ENCODE data around the gene RHEBL1.
A peak's percentile ranks its signal among the peaks of the same experiment; 100 is the strongest.

RHEBL1 gene

DNA sequence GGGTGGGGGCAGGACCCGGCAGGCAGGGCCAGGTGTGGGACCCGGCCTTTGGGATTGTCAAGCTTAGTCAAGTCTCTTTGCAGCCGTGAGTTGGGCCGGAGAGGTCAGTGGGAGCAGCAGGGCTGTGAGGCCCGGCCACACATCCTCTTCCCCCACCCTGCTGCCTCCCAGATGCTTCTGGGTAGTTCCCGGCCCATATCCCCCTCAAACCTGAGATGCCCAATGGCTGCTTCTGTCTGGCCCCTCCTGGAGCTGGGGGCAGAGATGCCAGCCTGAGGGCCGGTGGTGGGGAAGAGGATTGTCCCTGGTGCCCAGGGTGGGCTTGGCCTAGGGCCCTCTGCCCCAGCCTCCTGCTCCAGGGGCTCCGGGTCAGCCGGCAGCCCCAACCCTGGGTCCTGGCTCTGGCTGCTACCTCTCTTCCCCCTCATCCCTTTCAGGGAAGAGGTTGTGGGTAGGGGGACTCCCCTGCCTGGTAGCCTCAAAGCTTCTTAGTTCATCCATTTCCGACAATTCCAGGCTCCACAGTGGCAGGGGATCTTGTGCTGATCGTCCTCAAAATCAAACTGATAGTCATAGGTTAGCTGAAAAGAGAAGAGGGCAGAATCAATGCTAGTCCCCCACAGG, 48.4 kb downstream of the RHEBL1 start:
- Histone ChIP-seq H3K4me3 (ENCODE audit: low read length in 2 of 2) (no peak overlapping the region), H3K27ac (ENCODE audit: low read depth in 2 of 2, low read length in 2 of 2) (no peak overlapping the region), H3K9ac (ENCODE audit: low read depth in 1 of 2, low read length in 2 of 2) (no peak overlapping the region), H3K9me3 (ENCODE audit: control insufficient read depth in 2 of 2, low read length in 2 of 2) (no peaks in the 10 kb centered on the region), H3K36me3 (ENCODE audit: control insufficient read depth in 2 of 2, insufficient read depth in 2 of 2, low read length in 2 of 2) (peaks cover 42 to 45% of the 10 kb centered on the region in 2 donors), H3K27me3 (ENCODE audit: control insufficient read depth in 2 of 2, insufficient read depth in 2 of 2, low read length in 2 of 2) (no peaks in the 10 kb centered on the region), H3K4me1 (ENCODE audit: control insufficient read depth in 2 of 2, insufficient read depth in 2 of 2, low read length in 2 of 2) (peaks cover 9 to 16% of the 10 kb centered on the region in 2 donors)

GRCh38 chr12:49020441-49020840, 49.3 kb downstream of the RHEBL1 start:
- no peak overlapping the region for H3K9ac ChIP-seq (ENCODE audit: low read depth in 1 of 2, low read length in 2 of 2)
- no peaks in the 10 kb centered on the region for H3K9me3 ChIP-seq (ENCODE audit: control insufficient read depth in 2 of 2, low read length in 2 of 2)
- H3K36me3 ChIP-seq (ENCODE audit: control insufficient read depth in 2 of 2, insufficient read depth in 2 of 2, low read length in 2 of 2), result peaks cover 33 to 38% of the 10 kb centered on the region in 2 donors
- no peak overlapping the region for H3K27ac ChIP-seq (ENCODE audit: low read depth in 2 of 2, low read length in 2 of 2)
- no peaks in the 10 kb centered on the region for H3K27me3 ChIP-seq (ENCODE audit: control insufficient read depth in 2 of 2, insufficient read depth in 2 of 2, low read length in 2 of 2)
- H3K4me1 ChIP-seq (ENCODE audit: control insufficient read depth in 2 of 2, insufficient read depth in 2 of 2, low read length in 2 of 2), result peaks cover 9 to 16% of the 10 kb centered on the region in 2 donors
- H3K4me3 ChIP-seq (ENCODE audit: low read length in 2 of 2), result no peak overlapping the region

- H3K4me1 ChIP-seq (ENCODE audit: control insufficient read depth in 2 of 2, insufficient read depth in 2 of 2, low read length in 2 of 2), result peaks cover 9 to 16% of the 10 kb centered on the region in 2 donors
- H3K9me3 ChIP-seq (ENCODE audit: control insufficient read depth in 2 of 2, low read length in 2 of 2), result no peaks in the 10 kb centered on the region
- H3K36me3 ChIP-seq (ENCODE audit: control insufficient read depth in 2 of 2, insufficient read depth in 2 of 2, low read length in 2 of 2), result peaks cover 25 to 30% of the 10 kb centered on the region in 2 donors
- no peaks in the 10 kb centered on the region for H3K27me3 ChIP-seq (ENCODE audit: control insufficient read depth in 2 of 2, insufficient read depth in 2 of 2, low read length in 2 of 2)
- H3K4me3 ChIP-seq (ENCODE audit: low read length in 2 of 2), result no peak overlapping the region
- H3K9ac ChIP-seq (ENCODE audit: low read depth in 1 of 2, low read length in 2 of 2), result no peak overlapping the region
- peak overlapping the region; percentile 49 to 96 for H3K27ac ChIP-seq (ENCODE audit: low read depth in 2 of 2, low read length in 2 of 2)
These were observed 50.1 kb downstream of the RHEBL1 start for GRCh38 chr12:49019443-49020324.

- H3K4me1 ChIP-seq (ENCODE audit: control insufficient read depth in 2 of 2, insufficient read depth in 2 of 2, low read length in 2 of 2), result peaks cover 9 to 16% of the 10 kb centered on the region in 2 donors
- H3K9me3 ChIP-seq (ENCODE audit: control insufficient read depth in 2 of 2, low read length in 2 of 2), result no peaks in the 10 kb centered on the region
- H3K27ac ChIP-seq (ENCODE audit: low read depth in 2 of 2, low read length in 2 of 2), result peak overlapping the region; percentile 95 to 96
- no peaks in the 10 kb centered on the region for H3K27me3 ChIP-seq (ENCODE audit: control insufficient read depth in 2 of 2, insufficient read depth in 2 of 2, low read length in 2 of 2)
- H3K36me3 ChIP-seq (ENCODE audit: control insufficient read depth in 2 of 2, insufficient read depth in 2 of 2, low read length in 2 of 2), result peaks cover 20 to 24% of the 10 kb centered on the region in 2 donors
- H3K4me3 ChIP-seq (ENCODE audit: low read length in 2 of 2), result peak overlapping the region; percentile 89 to 92
- H3K9ac ChIP-seq (ENCODE audit: low read depth in 1 of 2, low read length in 2 of 2), result peak overlapping the region; percentile 89 to 97
These were observed 50.7 kb downstream of the RHEBL1 start for GRCh38 chr12:49019120-49019430.

DNA sequence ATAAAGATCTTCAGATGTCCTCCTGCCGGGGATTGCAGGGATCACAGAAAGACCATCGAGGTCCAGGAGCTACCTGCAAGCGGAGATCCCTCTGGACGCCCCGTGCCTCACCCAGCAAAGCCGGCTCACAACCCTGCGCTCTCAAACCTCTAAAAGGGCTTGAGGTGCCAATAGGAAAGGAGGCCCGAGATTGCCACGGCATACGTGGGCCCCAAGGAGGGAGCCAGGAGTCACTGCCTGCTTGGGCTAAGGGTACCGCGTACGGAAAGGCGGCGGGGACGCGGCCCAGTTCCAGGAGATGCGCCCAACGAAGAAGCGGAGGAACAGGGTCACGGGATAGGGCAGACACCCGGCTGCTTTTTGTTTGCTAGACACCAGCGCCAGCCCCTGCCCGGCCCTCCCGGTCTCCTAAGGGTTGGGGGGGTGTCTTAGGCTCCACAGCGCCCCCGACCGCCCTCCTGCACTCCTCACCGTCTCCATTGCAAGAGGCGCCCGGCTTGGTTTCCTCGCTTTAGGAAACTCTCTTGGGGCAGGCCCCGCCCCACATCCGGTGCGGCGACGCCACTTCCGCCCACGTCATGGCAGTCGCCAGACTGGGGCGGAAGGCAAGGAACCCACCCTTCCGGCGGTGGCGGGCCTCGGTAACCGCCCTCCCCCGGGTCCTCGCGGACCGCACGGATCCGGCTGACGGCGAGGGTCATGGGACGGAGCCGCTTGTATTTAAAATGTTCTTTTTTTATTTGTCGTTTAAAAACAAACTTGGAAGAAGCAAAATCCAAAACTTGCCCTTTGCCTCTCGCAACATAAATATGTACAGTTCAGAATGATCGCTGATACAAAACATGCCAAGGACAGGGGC, 51.3 kb downstream of the RHEBL1 start, which contains the start of gene PRKAG1:
Gene PRKAG1 (minus strand): TSS at position 516 of the 859 bp plus-strand sequence. CDS start 36 bp downstream, at position 480.
- H3K4me3 ChIP-seq (ENCODE audit: low read length in 2 of 2), result peak within 1 kb of the TSS; percentile 89 to 92
- H3K4me1 ChIP-seq (ENCODE audit: control insufficient read depth in 2 of 2, insufficient read depth in 2 of 2, low read length in 2 of 2), result peaks cover 9 to 16% of the 10 kb centered on the region in 2 donors
- H3K36me3 ChIP-seq (ENCODE audit: control insufficient read depth in 2 of 2, insufficient read depth in 2 of 2, low read length in 2 of 2), result peaks cover 17 to 18% of the 10 kb centered on the region in 2 donors
- H3K27ac ChIP-seq (ENCODE audit: low read depth in 2 of 2, low read length in 2 of 2), result peak within 1 kb of the TSS; percentile 95 to 96
- H3K9me3 ChIP-seq (ENCODE audit: control insufficient read depth in 2 of 2, low read length in 2 of 2), result no peaks in the 10 kb centered on the region
- H3K27me3 ChIP-seq (ENCODE audit: control insufficient read depth in 2 of 2, insufficient read depth in 2 of 2, low read length in 2 of 2), result no peaks in the 10 kb centered on the region
- H3K9ac ChIP-seq (ENCODE audit: low read depth in 1 of 2, low read length in 2 of 2), result peak within 1 kb of the TSS; percentile 97

DNA sequence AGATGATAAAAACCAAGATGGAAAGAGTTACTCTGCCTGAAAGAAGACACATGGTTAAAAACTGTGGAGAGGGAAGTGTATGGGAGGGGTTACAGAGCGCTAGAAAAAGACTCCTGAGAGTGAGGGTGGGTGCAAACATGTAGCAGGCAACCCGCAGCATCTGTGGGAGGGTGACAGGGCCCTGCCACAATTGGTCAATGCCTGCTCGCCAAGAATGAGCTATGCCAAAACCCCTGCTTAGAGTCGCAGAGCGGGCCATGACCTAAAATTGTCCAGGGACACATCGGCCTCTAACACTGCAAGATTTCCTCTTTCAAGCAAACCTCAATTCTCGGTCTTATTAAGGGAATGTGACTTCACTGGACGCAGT, 51.9 kb downstream of the RHEBL1 start:
- peaks cover 14 to 17% of the 10 kb centered on the region in 2 donors for H3K36me3 ChIP-seq (ENCODE audit: control insufficient read depth in 2 of 2, insufficient read depth in 2 of 2, low read length in 2 of 2)
- no peaks in the 10 kb centered on the region for H3K9me3 ChIP-seq (ENCODE audit: control insufficient read depth in 2 of 2, low read length in 2 of 2)
- no peaks in the 10 kb centered on the region for H3K27me3 ChIP-seq (ENCODE audit: control insufficient read depth in 2 of 2, insufficient read depth in 2 of 2, low read length in 2 of 2)
- H3K4me1 ChIP-seq (ENCODE audit: control insufficient read depth in 2 of 2, insufficient read depth in 2 of 2, low read length in 2 of 2), result peaks cover 9 to 16% of the 10 kb centered on the region in 2 donors
- H3K9ac ChIP-seq (ENCODE audit: low read depth in 1 of 2, low read length in 2 of 2), result peak overlapping the region; percentile 97
- H3K4me3 ChIP-seq (ENCODE audit: low read length in 2 of 2), result peak overlapping the region; percentile 89 to 92
- H3K27ac ChIP-seq (ENCODE audit: low read depth in 2 of 2, low read length in 2 of 2), result peak overlapping the region; percentile 95 to 96

GRCh38 chr12:49015196-49015595, 54.6 kb downstream of the RHEBL1 start:
- Histone ChIP-seq H3K27me3 (ENCODE audit: control insufficient read depth in 2 of 2, insufficient read depth in 2 of 2, low read length in 2 of 2) (no peaks in the 10 kb centered on the region), H3K4me3 (ENCODE audit: low read length in 2 of 2) (no peak overlapping the region), H3K4me1 (ENCODE audit: control insufficient read depth in 2 of 2, insufficient read depth in 2 of 2, low read length in 2 of 2) (peaks cover 9 to 16% of the 10 kb centered on the region in 2 donors), H3K9ac (ENCODE audit: low read depth in 1 of 2, low read length in 2 of 2) (no peak overlapping the region), H3K27ac (ENCODE audit: low read depth in 2 of 2, low read length in 2 of 2) (no peak overlapping the region), H3K9me3 (ENCODE audit: control insufficient read depth in 2 of 2, low read length in 2 of 2) (no peaks in the 10 kb centered on the region), H3K36me3 (ENCODE audit: control insufficient read depth in 2 of 2, insufficient read depth in 2 of 2, low read length in 2 of 2) (peaks cover 8 to 21% of the 10 kb centered on the region in 2 donors)
